Vagina (tissue), 2 donors: ENCODE data around the gene IFT81.

Experiments used
- CTCF ChIP-seq, 3 experiments: fragments of 450-650 bp in 2 of 3; fragments of 200-600 bp in 1 of 3; sonication (generic) in 1 of 3; IDR thresholded peaks; one replicate each; pipeline ENCODE4 v1.5.1; 2017 to 2019; ENCODE audit warnings: antibody characterized with exemption in 3 of 3, mild to moderate bottlenecking in 2 of 3, moderate library complexity in 2 of 3
- POLR2A ChIP-seq, 2 donors: fragments of 450-650 bp; IDR thresholded peaks; one replicate each; pipeline ENCODE4 v1.6.1; 2017; ENCODE audit warnings: antibody characterized with exemption in 2 of 2, mild to moderate bottlenecking in 2 of 2, moderate library complexity in 2 of 2
- POLR2AphosphoS5 ChIP-seq, 2 donors: sonication (generic); formaldehyde crosslinking; IDR thresholded peaks; one replicate each; pipeline ENCODE4 v1.9.0; 2017; ENCODE audit warnings: antibody characterized with exemption in 2 of 2, mild to moderate bottlenecking in 2 of 2, low read depth in 1 of 2; ENCODE audit not compliant: insufficient read depth in 1 of 2

GRCh38 chr12:110111476-110112334 is 12.5 kb upstream of the IFT81 start:
- peak in 1 of 2 donors; percentile 15 for TF ChIP-seq POLR2AphosphoS5 (IDR thresholded peaks at IDR 0.05; ENCODE audit: insufficient read depth in 1 of 2, low read depth in 1 of 2)
- no peak for TF ChIP-seq POLR2A (IDR thresholded peaks at IDR 0.05)
- no peak for TF ChIP-seq CTCF (IDR thresholded peaks at IDR 0.05)
